K562 (cell line): Measurements from ENCODE around the gene PFKP. TPM values are rescaled to one million over a fixed set of nuclear protein-coding genes. Genes with fewer than 3 reads are reported as not detected.

Experiments used
- ATAC-seq: fragments of 200-7000 bp; cut with Tn5 transposase; 3 replicates; pipeline ENCODE4 v1.9.1; 2020; ENCODE audit warnings: moderate library complexity
- BruUV-seq: library from RNA; stranded (reverse); fragments of 400-500 nt; replicated peaks from 2 replicates; lab custom pipeline; 2021; lab: Mats Ljungman, UMichigan
- CTCF ChIA-PET: fragments of 300-600 bp; formaldehyde crosslinking; extraction: SDS; loops from one replicate; lab custom pipeline; 2021; ENCODE audit warnings: low intra/inter-chr PET ratio; lab: Yijun Ruan, JAX
- POLR2A ChIA-PET: fragments of 300-600, 350-650 bp; sonication (Branson Sonifier 250); formaldehyde crosslinking; extraction: SDS; loops from one replicate; lab custom pipeline; 2021; ENCODE audit warnings: antibody characterized with exemption, inconsistent platforms; lab: Yijun Ruan, JAX
- DNase-seq, 4 experiments: peaks; one replicate each; pipeline versions ENCODE4 v3.0.0 to v3.0.0-alpha.2; 2011 to 2018; ENCODE audit warnings: low spot score in 3 of 4, mixed read lengths in 3 of 4; ENCODE audit errors: extremely low read depth in 1 of 4
- FAIRE-seq: peaks from 2 replicates; lab custom pipeline; 2011; peaks lifted over from hg19 to GRCh38; lab: Jason Lieb, UNC
- H2AFZ ChIP-seq: 2 replicates; pipeline ENCODE4 v1.6.0; 2011; ENCODE audit warnings: low read depth, low read length, control low read depth, inconsistent platforms
- H3K27ac ChIP-seq: fragments of 200-600 bp; 3 replicates; pipeline ENCODE4 v1.8.0; 2011; ENCODE audit warnings: low read depth, mild to moderate bottlenecking, control low read depth, inconsistent platforms, low read length, moderate library complexity, mixed read lengths; ENCODE audit errors: extremely low read depth
- H3K27me3 ChIP-seq, 2 experiments: fragments of 300-600 bp in 1 of 2; 2 replicates in 1 of 2; 3 replicates in 1 of 2; pipeline versions ENCODE4 v1.6.0 to v1.8.0; 2011; ENCODE audit warnings: inconsistent platforms in 2 of 2, low read length in 2 of 2, mild to moderate bottlenecking in 1 of 2, mixed read lengths in 1 of 2, moderate library complexity in 1 of 2; ENCODE audit not compliant: control insufficient read depth in 2 of 2, insufficient read depth in 2 of 2
- H3K36me3 ChIP-seq: fragments of 300-600 bp; 3 replicates; pipeline ENCODE4 v1.8.0; 2011; ENCODE audit warnings: mild to moderate bottlenecking, low read length, inconsistent platforms; ENCODE audit not compliant: control insufficient read depth, insufficient read depth
- H3K4me1 ChIP-seq, 2 experiments: fragments of 200-600 bp in 1 of 2; replicated peaks in 1 of 2; 2 replicates in 1 of 2; 3 replicates in 1 of 2; pipeline versions ENCODE4 v1.5.1 to v1.8.0; 2011; ENCODE audit warnings: inconsistent platforms in 2 of 2, low read length in 2 of 2, mild to moderate bottlenecking in 1 of 2, mixed read lengths in 1 of 2, moderate library complexity in 1 of 2; ENCODE audit not compliant: control insufficient read depth in 2 of 2, insufficient read depth in 2 of 2
- H3K4me2 ChIP-seq: 2 replicates; pipeline ENCODE4 v1.6.1; 2011; ENCODE audit warnings: low read length, control low read depth, inconsistent platforms, mixed read lengths; ENCODE audit not compliant: insufficient read depth
- H3K4me3 ChIP-seq: fragments of 200-600 bp; sonication (generic), shearing (Covaris generic); 2 replicates; pipeline ENCODE4 v1.5.1; 2016; ENCODE audit warnings: control low read depth, inconsistent platforms
- H3K79me2 ChIP-seq: fragments of 200-600 bp; 3 replicates; pipeline ENCODE4 v1.8.0; 2011; ENCODE audit warnings: low read length, inconsistent platforms; ENCODE audit not compliant: control insufficient read depth, insufficient read depth
- H3K9ac ChIP-seq, 2 experiments: 2 replicates each; pipeline versions ENCODE4 v1.6.0 to v1.6.1; 2011; ENCODE audit warnings: low read depth in 2 of 2, low read length in 2 of 2, control low read depth in 1 of 2, inconsistent platforms in 1 of 2, mild to moderate bottlenecking in 1 of 2, mixed read lengths in 1 of 2; ENCODE audit not compliant: insufficient read depth in 1 of 2
- H3K9me1 ChIP-seq: one replicate; pipeline ENCODE4 v1.6.0; 2011; ENCODE audit warnings: inconsistent platforms, mild to moderate bottlenecking, low read length, moderate library complexity; ENCODE audit not compliant: control insufficient read depth, insufficient read depth
- H3K9me3 ChIP-seq: replicated peaks from 2 replicates; pipeline ENCODE4 v1.5.1; 2011; ENCODE audit warnings: low read depth, low read length, inconsistent platforms; ENCODE audit not compliant: control insufficient read depth, insufficient read depth
- H4K20me1 ChIP-seq: replicated peaks from 2 replicates; pipeline ENCODE4 v1.6.1; 2011; ENCODE audit warnings: low read length, inconsistent platforms, mixed read lengths; ENCODE audit not compliant: control insufficient read depth, insufficient read depth
- CBX1 ChIP-seq: sonication (generic); IDR thresholded peaks from 2 replicates; pipeline ENCODE4 v1.6.1; 2016; ENCODE audit warnings: antibody characterized with exemption, low read depth, mild to moderate bottlenecking
- CUX1 ChIP-seq: fragments of 200-800 bp; sonication (Bioruptor generic); IDR thresholded peaks from 2 replicates; pipeline ENCODE4 v1.6.1; 2016; ENCODE audit warnings: missing genetic modification characterization, missing compliant biosample characterization
- DACH1 ChIP-seq: fragments of 450-650 bp; IDR thresholded peaks from 2 replicates; pipeline ENCODE4 v1.6.1; 2018; ENCODE audit not compliant: partially characterized antibody
- DPF2 ChIP-seq: fragments of 450-650 bp; IDR thresholded peaks from 2 replicates; pipeline ENCODE4 v1.6.1; 2016
- EP400 ChIP-seq: fragments of 450-650 bp; IDR thresholded peaks from 2 replicates; pipeline ENCODE4 v1.6.1; 2017; ENCODE audit warnings: antibody characterized with exemption, mild to moderate bottlenecking, moderate library complexity
- ETV5 ChIP-seq: sonication (generic); formaldehyde crosslinking; IDR thresholded peaks from 2 replicates; pipeline ENCODE4 v1.4.0; 2020; ENCODE audit warnings: low read depth, mild to moderate bottlenecking, missing genetic modification reagents
- FOXM1 ChIP-seq, 2 experiments: fragments of 450-650 bp in 1 of 2; sonication (generic) in 1 of 2; formaldehyde crosslinking in 1 of 2; IDR thresholded peaks; 2 replicates each; pipeline versions ENCODE4 v1.6.1 to v1.9.0; 2017 to 2022; ENCODE audit warnings: low read depth in 2 of 2, mild to moderate bottlenecking in 2 of 2, missing genetic modification reagents in 1 of 2, moderate library complexity in 1 of 2
- HNRNPL ChIP-seq: fragments of 200-400 bp; formaldehyde crosslinking; IDR thresholded peaks from 2 replicates; pipeline ENCODE4 v1.6.1; 2017; ENCODE audit warnings: low read depth, mild to moderate bottlenecking, low read length
- IRF2 ChIP-seq: sonication (generic); formaldehyde crosslinking; IDR thresholded peaks from 2 replicates; pipeline ENCODE4 v1.8.1; 2022; ENCODE audit warnings: mild to moderate bottlenecking, missing genetic modification reagents
- MAZ ChIP-seq, 2 experiments: fragments of 450-650 bp in 1 of 2; sonication (generic) in 1 of 2; formaldehyde crosslinking; IDR thresholded peaks in 1 of 2; conservative IDR thresholded peaks in 1 of 2; 2 replicates each; pipeline versions ENCODE4 v1.4.0 to v1.5.0; 2020; ENCODE audit warnings: mild to moderate bottlenecking in 1 of 2, missing genetic modification reagents in 1 of 2
- NFE2 ChIP-seq: IDR thresholded peaks from 2 replicates; pipeline ENCODE4 v1.6.1; 2014; ENCODE audit warnings: antibody characterized with exemption, low read depth
- NR3C1 ChIP-seq: sonication (generic); formaldehyde crosslinking; IDR thresholded peaks from 2 replicates; pipeline ENCODE4 v1.8.1; 2022; ENCODE audit warnings: missing genetic modification reagents
- RNF219 ChIP-seq: fragments of 250-450 bp; sonication (Bioruptor Pico); IDR thresholded peaks from 2 replicates; pipeline ENCODE4 v1.5.0; 2022; ENCODE audit warnings: mild to moderate bottlenecking
- RUNX1 ChIP-seq: sonication (generic); IDR thresholded peaks from 2 replicates; pipeline ENCODE4 v1.6.1; 2016; ENCODE audit warnings: antibody characterized with exemption, low read depth
- SAFB2 ChIP-seq: fragments of 200-400 bp; formaldehyde crosslinking; IDR thresholded peaks from 2 replicates; pipeline ENCODE4 v1.6.1; 2018; ENCODE audit warnings: borderline replicate concordance, low read length, low read depth, moderate library complexity; ENCODE audit not compliant: severe bottlenecking
- WGBS: fragments of 100-300 bp; shearing (Covaris generic); methylation state at CpG from one replicate; pipeline ENCODE4 v1.1.6; 2016; ENCODE audit warnings: low coverage, mixed read lengths; ENCODE audit not compliant: insufficient coverage; ENCODE audit errors: missing lambda C conversion rate; 5-methylcytosine and 5-hydroxymethylcytosine counted together
- in situ Hi-C: fragments of 300-500 bp; cut with MboI; formaldehyde crosslinking; loops from 4 replicates; pipeline ENCODE4 v1.15.0; 2018; ENCODE audit warnings: inconsistent platforms, mixed read lengths
- intact Hi-C: fragments of 100-400 bp; cut with micrococcal nuclease; formaldehyde crosslinking; loops from 2 replicates; pipeline ENCODE4 v1.14.2; 2022
- polyA plus RNA-seq, 8 experiments: library from polyadenylated mRNA; depleted of rRNA in 4 of 8; stranded (reverse) in 5 of 8; unstranded in 3 of 8; fragments of >200 nt; fragmentation: Nextera tagmentation in 2 of 8; fragmentation: Illumina TruSeq in 1 of 8; extraction: Ambion mirVana in 2 of 8; extraction: Trizol in 1 of 8; gene quantifications; 2 replicates each; pipeline versions ENCODE4 v1.2.1 to v1.2.3, GENCODE V29; 2011 to 2014; ENCODE audit warnings: inconsistent platforms in 1 of 8, missing spikeins in 1 of 8
- total RNA-seq, 7 experiments: library from RNA; depleted of rRNA in 6 of 7; stranded (reverse); fragments of >200 nt in 6 of 7; fragmentation: Illumina TruSeq in 2 of 7; extraction: Trizol in 2 of 7; gene quantifications; 2 replicates each; pipeline versions ENCODE4 v1.2.1 to v1.2.3, GENCODE V29; 2011 to 2021; ENCODE audit warnings: low replicate concordance in 1 of 7

The PFKP gene
- total and polyA plus RNA-seq, 9 of the 15 experiments (the other 6 are each of a cell fraction or from before 2014, with no cell fraction given): 23.5 to 116 (median 62.1) TPM

GRCh38 chr10:3076138-3076537 is 8.8 kb downstream of the PFKP start:
- H3K27ac ChIP-seq: no peak overlapping the region
- POLR2A ChIA-PET: interaction anchor here (1.2 to 2.3 kb wide), 4 partner anchors 11 to 253 kb away, joined by 3 to 9 read pairs (median 6); no protein-coding TSS in a partner anchor
- intact Hi-C loops (no loop called here), in situ Hi-C loops (no loop called here)
- H3K4me2 ChIP-seq: no peak overlapping the region
- no peaks in the 10 kb centered on the region for H3K9me3 ChIP-seq
- WGBS: 94% methylated on average over 11 of the region's 16 CpGs
- peaks cover 3% of the 10 kb centered on the region for H3K9me1 ChIP-seq
- FAIRE-seq: no peak
- H3K27me3 ChIP-seq: no peaks in the 10 kb centered on the region
- no peak overlapping the region for H2AFZ ChIP-seq
- no peak for ATAC-seq
- CTCF ChIA-PET: no interaction called here
- peaks cover 34 to 36% of the 10 kb centered on the region in 2 experiments; a peak in 4 of 5 replicates for H3K4me1 ChIP-seq
- no peak overlapping the region for H3K9ac ChIP-seq
- TF ChIP-seq NFE2: no peak
- no peak for TF ChIP-seq RNF219 (CRISPR knock-in tag)
- no peak for TF ChIP-seq SAFB2
- no peak for TF ChIP-seq MAZ (CRISPR knock-in tag; conservative IDR thresholded peaks at IDR 0.05 in 1 of 2, IDR thresholded peaks at IDR 0.05 in 1 of 2)
- no peak for TF ChIP-seq IRF2 (CRISPR knock-in tag)
- TF ChIP-seq HNRNPL: no peak
- no peak for TF ChIP-seq ETV5 (CRISPR knock-in tag)
- no peak for TF ChIP-seq FOXM1 (IDR thresholded peaks at IDR 0.05; ENCODE audit: low read depth)
- no peak for TF ChIP-seq FOXM1 (CRISPR knock-in tag; IDR thresholded peaks at IDR 0.05; ENCODE audit: low read depth)
- TF ChIP-seq DPF2: no peak
- TF ChIP-seq NR3C1 (CRISPR knock-in tag): no peak
- TF ChIP-seq CBX1: no peak
- no peak for TF ChIP-seq CUX1 (CRISPR knock-in tag)
- TF ChIP-seq DACH1: no peak
- TF ChIP-seq RUNX1: no peak
- TF ChIP-seq EP400: no peak
- TF ChIP-seq, all 486 proteins: peak for 0
- peaks cover 88% of the 10 kb centered on the region for H3K79me2 ChIP-seq
- H4K20me1 ChIP-seq: peaks cover 30% of the 10 kb centered on the region; the same call in 1 of the 2 replicates
- peaks cover 79% of the 10 kb centered on the region; the same call in 2 of the 3 replicates for H3K36me3 ChIP-seq
- BruUV-seq: no TSS peak
- no peak overlapping the region for H3K4me3 ChIP-seq
- DNase-seq: no peak
